GM20431 (cell line): ENCODE measurements around the gene AMMECR1.

Experiments used
- in situ Hi-C: fragments of 300-500 bp; cut with MseI, MboI; formaldehyde crosslinking; loops from one replicate; pipeline ENCODE4 v1.15.0; 2020; ENCODE audit warnings: low sequenced_read_pairs; ENCODE audit not compliant: unreplicated experiment

AMMECR1 gene

DNA sequence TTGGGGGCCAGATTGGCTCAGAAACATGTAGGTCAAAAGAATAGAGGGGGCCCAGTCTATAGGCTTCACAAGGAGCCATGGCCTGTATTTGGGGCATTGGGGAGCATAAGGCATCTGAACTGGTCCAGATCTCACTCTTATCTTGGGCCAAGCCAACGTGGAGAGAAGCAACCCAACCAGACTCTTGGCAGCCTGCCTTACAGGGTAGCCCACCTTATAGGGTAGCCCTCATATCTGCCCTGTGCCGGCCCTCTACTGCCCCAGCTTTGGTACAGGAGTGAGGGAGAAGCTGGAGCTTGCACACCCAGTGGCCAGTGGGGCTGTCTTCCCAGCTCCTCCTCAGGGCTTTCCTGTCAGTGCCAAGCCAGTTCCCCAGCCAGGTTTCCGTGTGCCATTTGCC, 142.2 kb downstream of the AMMECR1 start:
- in situ Hi-C loops = no loop called here

DNA sequence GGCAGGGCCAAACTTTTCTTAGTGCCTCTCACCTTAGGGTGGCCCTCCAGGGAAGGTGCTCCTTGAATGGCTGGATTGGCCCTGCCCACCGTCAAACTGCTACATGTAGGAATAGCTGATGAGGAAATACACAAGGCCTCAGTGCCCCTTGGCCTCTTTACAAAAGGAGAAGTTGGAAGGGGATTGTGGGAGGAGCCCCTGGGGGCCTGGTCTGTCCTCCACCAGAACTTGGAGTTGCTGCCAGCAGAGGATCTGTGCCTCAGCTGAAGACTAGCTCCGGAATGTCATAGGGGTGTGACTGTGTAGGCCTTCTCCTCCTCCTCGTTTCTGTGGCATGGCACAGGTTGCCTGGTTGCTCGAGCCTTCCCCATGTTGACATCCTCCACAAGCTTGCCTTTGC, 142.7 kb downstream of the AMMECR1 start:
- in situ Hi-C loops = no loop called here

DNA sequence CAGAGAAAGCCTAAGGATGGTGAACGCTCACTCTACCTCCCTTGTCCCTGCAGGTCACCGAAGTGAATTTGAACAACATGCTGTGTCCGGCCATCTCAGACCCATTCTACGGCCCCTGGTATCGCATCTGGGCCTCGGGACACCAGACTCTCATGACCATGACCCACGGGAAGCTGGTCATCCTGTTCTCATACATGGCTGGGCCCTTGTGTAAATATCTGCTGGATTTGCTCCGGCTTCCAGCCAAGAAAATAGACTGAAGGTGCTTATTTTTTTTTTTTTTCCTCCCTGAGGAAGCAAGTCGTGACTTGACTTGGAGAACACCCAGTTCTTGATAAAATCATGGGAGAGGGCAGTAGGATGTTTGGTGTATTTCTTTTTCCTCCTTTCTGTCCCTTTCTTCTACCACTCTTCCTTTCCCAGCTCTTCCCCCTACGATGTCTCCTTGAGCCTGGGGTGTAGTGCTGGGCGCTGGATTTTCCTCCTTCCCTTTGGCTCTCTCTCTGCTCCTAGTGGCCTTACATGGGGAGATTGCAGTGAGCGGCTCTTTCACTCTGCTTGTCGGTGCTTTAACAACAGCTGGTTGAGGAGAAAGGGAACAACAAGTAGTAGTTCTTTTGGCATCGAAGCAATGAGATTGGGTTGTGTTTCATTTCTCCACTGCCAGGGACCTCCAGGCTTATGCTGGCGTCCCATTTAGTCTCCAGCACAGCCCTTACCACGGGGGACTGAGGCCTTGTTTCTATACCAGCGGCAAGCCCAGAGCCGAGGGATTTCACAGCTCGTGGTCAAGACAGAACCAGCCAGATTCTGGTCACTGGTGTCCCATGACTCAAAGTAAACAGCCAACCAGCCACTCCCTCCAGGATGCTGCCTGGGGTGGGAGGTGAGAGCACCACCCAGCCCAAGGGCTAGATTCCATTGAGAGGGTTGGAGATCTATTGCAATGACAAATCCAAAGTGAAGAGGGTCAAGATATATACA, 144.4 kb downstream of the AMMECR1 start:
- in situ Hi-C loops = no loop called here

DNA sequence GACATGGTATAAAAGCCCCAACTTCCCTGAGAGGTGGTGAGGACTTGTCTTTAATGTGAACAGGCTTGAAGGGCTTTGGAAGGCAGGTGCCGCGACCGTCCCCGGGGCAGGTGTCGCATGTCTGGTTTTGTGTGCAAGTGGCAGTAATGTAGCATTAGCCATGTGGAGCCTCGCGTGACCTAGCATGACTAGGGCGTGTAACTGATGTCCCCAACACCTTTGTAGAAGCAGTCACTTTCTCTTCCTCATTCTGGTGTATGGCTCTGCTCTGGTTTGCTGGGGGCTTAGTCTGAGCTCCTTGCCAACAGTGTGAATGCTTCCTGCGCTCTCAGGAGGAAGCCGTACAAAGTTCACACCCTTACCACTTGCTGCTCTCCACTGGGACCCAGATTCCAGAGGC, 145.7 kb downstream of the AMMECR1 start:
- in situ Hi-C loops = no loop called here

DNA sequence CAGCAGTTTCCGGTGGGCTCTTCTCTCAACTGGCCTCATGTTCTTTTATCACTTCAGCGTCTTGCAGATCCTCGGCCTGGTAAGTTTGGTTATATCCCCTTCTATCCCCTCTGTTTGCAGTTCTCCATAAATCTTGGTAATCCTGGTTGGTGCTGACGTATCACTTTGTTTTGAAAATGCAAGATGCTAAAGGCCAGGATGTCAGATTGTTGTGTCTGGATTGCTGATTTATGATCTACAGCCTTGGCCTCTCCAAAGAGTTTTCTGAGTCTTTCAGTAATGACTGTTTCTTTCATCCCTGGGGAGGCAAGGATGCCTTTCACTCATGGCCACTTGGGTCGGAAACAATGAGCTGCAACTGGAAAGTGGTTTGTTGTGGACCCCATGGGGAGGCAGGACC, 146.4 kb downstream of the AMMECR1 start:
- in situ Hi-C loops = no loop called here

DNA sequence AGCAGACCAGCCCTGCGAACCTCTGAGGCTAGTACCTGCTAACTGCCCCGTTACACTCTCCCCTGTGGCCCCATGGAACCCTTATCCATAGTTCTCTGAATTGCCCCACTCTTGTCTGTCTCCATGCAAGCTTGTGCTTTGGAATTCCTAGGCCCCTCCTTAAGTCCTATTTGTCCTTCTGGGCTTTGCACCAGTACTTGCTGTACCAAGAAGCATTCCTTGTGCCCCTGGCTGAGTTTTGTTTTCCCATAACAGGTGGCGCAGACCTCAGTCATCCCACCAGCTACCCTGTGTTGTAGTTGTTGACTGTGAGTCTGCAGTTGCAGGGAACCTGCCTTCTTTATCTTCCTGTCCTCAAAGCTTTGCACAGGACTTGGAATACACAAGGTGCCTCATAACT, 147.9 kb downstream of the AMMECR1 start:
- in situ Hi-C loops = no loop called here

DNA sequence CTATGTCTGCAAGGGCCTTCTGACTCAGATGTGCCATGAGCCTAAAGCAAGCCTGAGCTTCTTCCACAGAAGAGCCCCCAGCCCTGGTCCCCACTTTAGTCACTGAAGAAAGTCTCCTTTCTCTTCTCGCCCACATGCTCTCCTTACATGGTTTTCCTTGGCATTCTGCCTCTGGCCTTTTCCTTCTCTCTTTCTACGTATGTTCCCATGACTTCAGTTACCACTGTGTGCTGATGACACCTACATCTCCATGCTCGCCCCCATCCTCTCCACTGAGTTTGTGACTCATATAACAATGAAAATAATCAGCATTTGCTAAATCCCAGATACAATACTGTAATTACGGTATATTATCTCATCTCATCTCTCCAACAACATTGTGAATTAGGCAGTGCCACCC, 149.3 kb downstream of the AMMECR1 start:
- in situ Hi-C loops = no loop called here

DNA sequence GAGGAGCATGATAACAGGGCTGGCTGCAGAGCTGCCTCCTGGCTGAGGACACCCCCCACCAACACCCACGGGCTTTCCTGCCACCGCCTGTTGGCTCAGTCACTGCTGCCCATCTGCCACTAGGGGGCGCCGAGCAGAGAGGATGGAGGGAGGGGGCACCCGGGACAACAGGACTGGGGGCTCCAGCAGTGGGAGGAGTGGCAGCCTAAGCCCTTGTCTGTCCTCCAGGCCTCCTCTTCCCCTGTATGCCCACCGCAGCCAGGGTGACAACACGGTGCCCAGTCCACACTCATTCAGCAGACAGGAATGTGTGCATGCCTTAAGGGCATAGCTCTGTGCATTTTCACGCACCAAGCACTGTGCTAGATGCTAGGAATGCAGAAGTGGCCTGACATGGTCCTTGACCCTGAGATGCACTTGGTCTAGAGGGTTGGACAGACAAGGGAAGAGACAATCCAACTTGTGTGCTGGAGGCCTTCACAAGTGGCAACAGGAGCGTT, 149.9 kb downstream of the AMMECR1 start:
- in situ Hi-C loops = no loop called here

DNA sequence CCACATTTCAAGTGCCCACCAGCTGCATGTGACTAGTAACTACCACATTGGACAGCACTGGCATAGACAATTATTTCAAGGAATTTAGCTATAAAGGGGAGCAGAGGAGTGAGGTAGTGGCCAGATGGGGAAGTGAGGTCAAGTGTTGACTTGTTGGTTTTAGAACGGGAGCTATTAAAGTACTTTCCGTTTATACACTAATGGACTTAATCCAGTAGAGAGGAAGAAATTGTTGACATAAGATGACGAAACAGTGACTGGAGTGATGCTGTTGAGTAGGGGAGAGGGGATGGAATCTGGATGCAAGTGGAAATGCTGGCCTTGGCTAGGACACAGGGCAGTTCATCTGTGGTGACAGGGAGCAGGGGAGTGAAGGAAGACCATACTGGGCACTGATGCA, 154.4 kb downstream of the AMMECR1 start:
- in situ Hi-C loops = no loop called here

DNA sequence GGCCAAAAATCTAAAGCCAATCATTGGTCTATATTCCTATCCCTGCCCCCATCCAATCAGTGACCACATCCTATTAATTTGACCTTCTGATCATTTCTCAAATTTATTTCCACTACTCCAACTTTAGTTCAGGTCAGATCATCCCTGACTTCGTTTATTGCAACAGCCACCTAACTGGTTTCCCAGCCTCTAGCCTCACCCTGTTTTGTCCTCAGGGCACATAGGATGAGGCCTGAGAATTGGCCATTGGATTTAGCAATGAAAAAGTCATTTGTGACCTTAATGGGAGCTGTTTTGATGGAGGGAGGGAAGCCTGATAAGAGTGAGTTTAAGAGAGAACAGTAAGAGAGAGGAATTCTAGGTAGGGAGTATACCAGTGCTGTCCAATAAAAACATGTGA, 155.0 kb downstream of the AMMECR1 start:
- in situ Hi-C loops = no loop called here

DNA sequence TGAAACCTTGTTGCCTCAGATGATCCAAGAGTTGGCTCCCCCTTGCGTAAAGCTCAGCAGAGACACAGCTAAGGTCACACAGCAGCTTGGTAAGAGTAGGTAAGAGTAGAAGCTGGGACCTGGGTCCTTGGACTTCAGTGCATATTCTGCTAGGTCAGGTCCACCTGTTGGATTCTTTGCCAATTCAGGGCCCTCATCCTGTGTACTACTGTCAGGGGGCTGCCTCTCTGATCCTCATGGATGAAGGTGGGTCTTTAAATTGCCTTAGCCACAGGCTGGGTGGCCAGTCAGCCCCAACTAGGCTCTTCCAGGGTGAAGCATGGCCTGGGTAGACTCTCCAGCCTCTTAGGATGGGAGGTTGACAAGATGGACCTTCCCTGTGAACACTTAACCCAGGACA, 155.8 kb downstream of the AMMECR1 start:
- in situ Hi-C loops = no loop called here

DNA sequence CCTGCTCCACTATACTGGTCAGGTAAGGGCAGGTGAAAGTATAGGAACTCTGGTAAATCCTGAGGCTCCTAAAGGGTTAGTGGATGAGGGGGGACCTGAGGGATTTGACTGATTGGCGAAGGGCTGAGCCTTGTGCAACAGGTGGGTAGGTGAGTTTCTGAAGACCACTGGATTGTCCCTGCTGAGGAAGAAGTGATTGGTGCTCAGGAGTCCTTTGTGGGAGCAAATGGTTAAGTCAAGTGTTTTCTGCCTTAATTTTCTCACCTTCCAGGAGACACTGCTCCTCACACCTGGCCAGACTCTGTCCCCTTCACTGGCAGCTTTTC, 156.6 kb downstream of the AMMECR1 start:
- in situ Hi-C loops = no loop called here

DNA sequence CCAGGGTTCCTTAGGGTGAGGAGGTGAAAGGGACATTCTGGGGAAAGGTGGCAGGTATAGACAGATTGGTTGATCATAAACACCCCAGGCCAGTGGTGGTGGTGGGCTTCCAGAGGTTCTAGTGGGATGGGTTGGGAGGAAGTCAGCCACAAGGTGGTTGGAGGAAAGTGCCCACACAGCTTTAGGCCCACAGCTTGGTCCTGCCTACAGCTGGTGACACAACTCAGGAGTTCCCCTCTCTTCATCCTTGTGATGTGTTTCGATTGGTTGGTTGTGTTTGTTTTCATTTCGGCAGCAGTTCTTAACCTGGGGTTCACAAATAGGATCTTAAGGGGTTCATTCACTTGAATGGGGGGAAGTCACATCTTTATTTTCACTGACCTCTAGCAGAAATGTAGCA, 158.0 kb downstream of the AMMECR1 start:
- in situ Hi-C loops = loop anchor here (10.0 kb wide), 1 partner anchor 245 kb away; no protein-coding TSS in a partner anchor

DNA sequence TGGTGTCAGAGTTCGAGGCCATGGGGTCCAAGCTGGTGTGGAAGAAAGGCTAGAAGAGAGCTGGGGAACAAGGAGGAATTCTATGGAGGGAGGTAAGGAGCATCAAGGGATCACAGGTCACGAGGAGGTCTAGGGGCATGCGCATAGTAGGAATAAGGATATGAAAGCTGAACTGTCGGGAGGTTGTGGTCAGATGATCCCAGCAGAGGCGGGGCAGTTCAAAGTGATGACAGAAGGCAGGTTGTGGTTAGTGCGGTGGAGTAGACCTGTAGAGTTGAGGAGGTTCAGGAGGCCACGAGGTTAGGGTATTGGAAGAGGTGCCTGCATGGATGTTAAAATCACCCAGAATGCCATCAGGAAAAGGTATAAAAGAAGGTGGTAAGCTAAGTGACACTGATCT, 158.7 kb downstream of the AMMECR1 start:
- in situ Hi-C loops = loop anchor here (10.0 kb wide), 1 partner anchor 246 kb away; no protein-coding TSS in a partner anchor

DNA sequence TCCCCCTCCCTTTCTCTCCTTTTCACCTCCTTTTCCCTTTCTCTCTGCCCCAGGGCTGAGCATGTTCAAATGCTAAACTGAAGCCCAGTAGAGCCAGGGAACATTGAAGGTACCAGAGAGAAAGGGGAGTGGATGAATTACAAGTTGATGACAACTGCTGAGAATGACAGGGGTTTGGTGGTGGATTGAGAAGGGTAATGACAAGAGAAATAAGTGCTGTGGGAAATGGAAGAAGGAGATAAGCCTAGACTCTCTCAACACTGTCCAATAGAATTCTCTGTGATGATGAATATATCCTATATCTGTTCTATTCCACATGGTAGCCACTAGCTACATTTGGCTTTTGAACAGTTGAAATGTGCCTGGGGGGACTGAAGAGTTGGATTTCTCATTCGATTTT, 160.4 kb downstream of the AMMECR1 start:
- in situ Hi-C loops = loop anchor here (10.0 kb wide), 1 partner anchor 247 kb away; no protein-coding TSS in a partner anchor

DNA sequence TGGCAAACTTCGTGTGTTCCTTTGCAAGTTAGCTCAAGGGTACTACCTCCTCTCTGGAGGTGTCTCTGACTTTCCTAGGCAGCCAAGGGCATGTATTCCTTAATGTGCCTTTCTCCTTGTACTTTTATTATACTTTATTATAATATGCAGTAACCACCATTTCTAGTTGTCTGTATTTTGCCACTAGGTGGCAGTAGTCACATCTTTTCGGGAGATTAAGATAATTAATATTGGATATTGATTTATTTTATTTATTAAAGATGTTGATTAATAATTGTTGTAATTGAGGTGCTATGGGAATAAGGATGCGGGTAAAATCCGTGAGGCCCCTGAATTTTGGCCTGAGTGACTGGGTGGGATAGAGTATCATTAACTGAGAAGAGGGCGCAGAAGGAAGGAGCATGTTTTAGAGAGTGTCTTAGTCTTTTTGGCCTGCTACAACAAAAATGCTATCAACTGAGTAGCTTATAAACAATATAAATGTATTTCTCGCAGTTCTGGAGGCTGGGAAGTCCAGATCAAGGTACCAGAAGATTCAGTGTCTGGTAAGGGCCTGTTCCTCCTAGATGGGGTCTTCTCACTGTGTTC, 161.6 kb downstream of the AMMECR1 start:
- in situ Hi-C loops = loop anchor here (10.0 kb wide), 1 partner anchor 249 kb away; no protein-coding TSS in a partner anchor

DNA sequence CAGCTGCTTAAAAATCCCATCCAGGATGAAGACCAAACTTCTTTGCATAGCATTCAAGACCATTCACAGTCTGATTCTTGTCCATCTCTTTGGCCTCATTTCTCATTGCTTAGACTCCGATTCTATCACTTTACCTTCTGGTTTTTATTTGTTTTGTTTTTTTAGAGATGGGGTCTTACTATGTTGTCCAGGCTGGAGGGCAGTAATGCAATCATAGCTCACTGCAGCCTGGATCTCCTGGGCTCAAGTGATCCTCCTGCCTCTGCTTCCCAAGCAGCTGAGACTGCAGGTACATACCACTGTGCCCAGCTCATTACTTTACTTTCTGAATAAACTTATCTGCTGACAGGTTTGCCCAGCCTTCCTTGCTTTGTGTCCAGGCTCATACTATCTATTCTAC, 162.1 kb downstream of the AMMECR1 start:
- in situ Hi-C loops = loop anchor here (10.0 kb wide), 1 partner anchor 249 kb away; no protein-coding TSS in a partner anchor

DNA sequence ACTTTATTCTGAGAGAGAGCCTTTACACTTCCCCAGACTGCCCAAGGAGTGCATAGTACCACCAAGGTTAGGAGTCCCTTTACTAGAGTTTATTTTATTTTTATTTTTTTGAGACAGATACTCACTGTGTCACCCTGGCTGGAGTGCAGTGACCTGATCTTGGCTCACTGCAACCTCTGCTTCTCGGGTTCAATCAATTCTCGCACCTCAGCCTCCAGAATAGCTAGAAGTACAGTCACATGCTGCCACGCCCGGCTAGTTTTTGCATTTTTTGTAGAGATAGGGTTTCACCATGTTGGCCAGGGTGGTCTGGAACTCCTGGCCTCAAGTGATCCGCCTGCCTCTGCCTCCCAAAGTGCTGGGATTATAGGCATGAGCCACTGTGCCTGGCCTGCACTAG, 163.6 kb downstream of the AMMECR1 start:
- in situ Hi-C loops = loop anchor here (10.0 kb wide), 1 partner anchor 250 kb away; no protein-coding TSS in a partner anchor

DNA sequence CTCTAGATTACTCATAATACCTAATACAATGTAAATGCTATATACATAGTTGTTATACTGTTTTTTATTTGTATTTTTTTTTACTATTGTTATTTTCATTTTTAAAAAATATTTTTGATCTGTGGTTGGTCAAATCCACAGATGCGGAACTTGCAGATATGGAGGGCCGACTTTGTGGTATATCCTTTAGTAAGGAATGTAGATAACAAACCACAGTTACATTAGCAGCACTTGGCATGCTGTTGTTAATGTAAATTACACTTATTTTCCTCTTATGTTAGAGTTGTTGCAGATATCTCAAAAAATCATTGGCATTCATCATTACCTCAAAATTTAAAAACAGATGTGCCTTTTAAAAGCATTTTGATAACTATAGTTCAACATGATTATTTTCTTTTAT, 164.0 kb downstream of the AMMECR1 start:
- in situ Hi-C loops = loop anchor here (10.0 kb wide), 1 partner anchor 251 kb away; no protein-coding TSS in a partner anchor

DNA sequence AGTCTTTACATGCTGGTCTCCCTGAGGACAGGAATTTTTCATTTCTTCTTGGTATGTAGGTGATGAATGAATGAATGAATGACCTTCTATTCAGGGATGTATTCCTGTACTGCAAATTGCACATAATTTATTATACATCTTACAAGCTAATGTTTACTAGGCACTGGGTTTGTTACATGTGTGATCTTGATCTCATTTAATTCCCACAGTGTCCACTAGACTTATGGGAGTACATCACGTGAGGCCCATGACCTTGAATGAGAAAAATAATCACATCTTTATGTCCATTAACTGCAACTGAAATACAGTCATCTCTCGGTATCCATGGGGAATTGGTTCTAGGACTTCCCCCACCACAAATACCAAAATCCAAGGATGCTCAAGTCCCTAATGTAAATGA, 164.6 kb downstream of the AMMECR1 start:
- in situ Hi-C loops = loop anchor here (10.0 kb wide), 1 partner anchor 252 kb away; no protein-coding TSS in a partner anchor

DNA sequence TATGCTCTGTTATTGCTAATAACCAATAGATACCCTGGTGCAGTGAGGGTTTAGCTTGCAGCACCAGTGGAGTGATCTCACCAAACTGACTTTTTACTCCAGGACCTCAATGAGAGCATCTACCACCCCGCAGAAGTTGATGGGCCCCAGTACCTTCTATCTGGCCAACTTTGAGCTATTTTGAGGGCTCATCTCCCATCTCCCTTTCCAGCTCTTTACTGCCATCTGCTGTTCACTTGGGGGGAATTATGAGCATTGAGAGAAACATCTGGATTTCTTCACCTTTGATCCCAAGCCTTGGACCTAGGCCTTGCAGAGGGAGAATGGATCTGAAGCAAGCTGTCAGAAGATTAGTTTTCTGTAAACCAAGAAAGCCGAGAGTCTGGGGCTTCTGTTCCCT, 171.4 kb downstream of the AMMECR1 start:
- in situ Hi-C loops = loop anchor here (25.0 kb wide), 1 partner anchor 234 kb away; no protein-coding TSS in a partner anchor
